ENCODE results near the gene HSPBP1. TPM values are rescaled to one million over a fixed set of nuclear protein-coding genes. Genes with fewer than 3 reads are reported as not detected.

The HSPBP1 gene
- total RNA-seq, 1 experiment from 2014 or later, result 65.2 TPM

- TF ChIP-seq STAT6 (CRISPR knock-in tag; conservative IDR thresholded peaks at IDR 0.05; ENCODE audit: low read depth), result no peak
These were observed 32.2 kb downstream of the HSPBP1 start (continued) for GRCh38 chr19:55247621-55248099.

- Mint-ChIP-seq H3K27ac (peak overlapping the region; percentile 53; the same call in 1 of the 2 replicates), H3K9me3 (no peaks in the 10 kb centered on the region), H3K36me3 (peaks cover 28% of the 10 kb centered on the region), H3K4me3 (no peak overlapping the region), H3K4me1 (no peaks in the 10 kb centered on the region), H3K27me3 (ENCODE audit: low read depth) (no peaks in the 10 kb centered on the region)
- CTCF ChIA-PET, result interaction anchor here (0.6 to 0.8 kb wide), 2 partner anchors 13 to 106 kb away, joined by 3 to 5 read pairs; no protein-coding TSS in a partner anchor
- POLR2A ChIA-PET, result interaction anchor here (0.7 kb wide), 1 partner anchor 55 kb away, joined by 7 read pairs; no protein-coding TSS in a partner anchor
- DNase-seq (ENCODE audit: low spot score), result no peak
- ATAC-seq, result no peak
- TF ChIP-seq E2F5 (CRISPR knock-in tag; IDR thresholded peaks at IDR 0.05) (no peak), TEAD4 (CRISPR knock-in tag; IDR thresholded peaks at IDR 0.05) (no peak)
These were observed 33.2 kb downstream of the HSPBP1 start for GRCh38 chr19:55246462-55247451.

- no peak for DNase-seq (ENCODE audit: low spot score)
- no peaks in the 10 kb centered on the region for H3K9me3 Mint-ChIP-seq
- ChIA-PET POLR2A (interaction anchor here (0.7 kb wide), 1 partner anchor 56 kb away, joined by 7 read pairs; no protein-coding TSS in a partner anchor), CTCF (no interaction called here)
- no peak overlapping the region for H3K4me3 Mint-ChIP-seq
- no peak overlapping the region for H3K27ac Mint-ChIP-seq
- no peaks in the 10 kb centered on the region for H3K27me3 Mint-ChIP-seq (ENCODE audit: low read depth)
- peaks cover 28% of the 10 kb centered on the region for H3K36me3 Mint-ChIP-seq
- ATAC-seq, result no peak
- no peaks in the 10 kb centered on the region for H3K4me1 Mint-ChIP-seq
- TF ChIP-seq USF1 (CRISPR knock-in tag; IDR thresholded peaks at IDR 0.05) (no peak), GTF2I (CRISPR knock-in tag; conservative IDR thresholded peaks at IDR 0.05) (no peak), NR2C2 (CRISPR knock-in tag; IDR thresholded peaks at IDR 0.05) (no peak), ZSCAN18 (CRISPR knock-in tag; IDR thresholded peaks at IDR 0.05) (no peak), SP1 (CRISPR knock-in tag; conservative IDR thresholded peaks at IDR 0.05) (no peak), ZNF281 (CRISPR knock-in tag; IDR thresholded peaks at IDR 0.05) (no peak), ZNF423 (CRISPR knock-in tag; IDR thresholded peaks at IDR 0.05) (no peak), HMGXB4 (CRISPR knock-in tag; IDR thresholded peaks at IDR 0.05) (no peak), MLX (CRISPR knock-in tag; IDR thresholded peaks at IDR 0.05) (no peak), ZNF671 (CRISPR knock-in tag; IDR thresholded peaks at IDR 0.05) (no peak), OVOL2 (CRISPR knock-in tag; IDR thresholded peaks at IDR 0.05; ENCODE audit: borderline replicate concordance) (no peak), ESRRA (CRISPR knock-in tag; IDR thresholded peaks at IDR 0.05; ENCODE audit: borderline replicate concordance) (no peak), E2F5 (CRISPR knock-in tag; IDR thresholded peaks at IDR 0.05) (no peak)
These were observed 34.5 kb downstream of the HSPBP1 start for GRCh38 chr19:55245236-55245904.
